ENCODE results near the gene FER. TPM values are rescaled to one million over a fixed set of nuclear protein-coding genes. Genes with fewer than 3 reads are reported as not detected.

FER gene
- total RNA-seq, 1 experiment from 2014 or later: 22.1 TPM

- ChIA-PET POLR2A (interaction anchor here (0.6 kb wide), 1 partner anchor 138 kb away, joined by 3 read pairs; no protein-coding TSS in a partner anchor), CTCF (no interaction called here)
- H3K27ac ChIP-seq (ENCODE audit: low read length): no peak overlapping the region
- no peaks in the 10 kb centered on the region for H3K27me3 ChIP-seq (ENCODE audit: control insufficient read depth, insufficient read depth, low read length)
- DNase-seq (ENCODE audit: low read depth, low spot score) (no peak), ATAC-seq (no peak)
- no peaks in the 10 kb centered on the region for H3K4me1 ChIP-seq (ENCODE audit: control insufficient read depth, insufficient read depth, low read length)
- intact Hi-C loops (cut with micrococcal nuclease; ENCODE audit: unreplicated experiment): no loop called here
- no TSS peak for BruUV-seq (replicated peaks)
- H3K36me3 ChIP-seq (ENCODE audit: control insufficient read depth, insufficient read depth, low read length): no peaks in the 10 kb centered on the region
- in situ Hi-C loops (cut with HindIII; ENCODE audit: low pct_unique_long_range_greater_than_20kb, low sequenced_read_pairs): no loop called here
- H3K4me3 ChIP-seq (ENCODE audit: low read depth in 2 of 2, low read length in 2 of 2): no peak overlapping the region
- TF ChIP-seq CTCF (IDR thresholded peaks at IDR 0.05) (no peak), POLR2AphosphoS5 (IDR thresholded peaks at IDR 0.05; ENCODE audit: low read depth, low read length) (no peak), SIN3A (IDR thresholded peaks at IDR 0.05; ENCODE audit: borderline replicate concordance, insufficient read depth, low read depth, low read length) (no peak), REST (IDR thresholded peaks at IDR 0.05; ENCODE audit: insufficient read depth in 1 of 2, low read depth in 2 of 2, low read length in 1 of 2) (no peak), TCF7L2 (IDR thresholded peaks at IDR 0.05; ENCODE audit: low read depth, low read length) (no peak)
- H3K9me3 ChIP-seq (ENCODE audit: control insufficient read depth, insufficient read depth, low read depth, low read length): no peaks in the 10 kb centered on the region
Measured at GRCh38 chr5:109125755-109126429, 378.2 kb downstream of the FER start.

GRCh38 chr5:109126481-109126880 is 378.8 kb downstream of the FER start:
- no peaks in the 10 kb centered on the region for H3K27me3 ChIP-seq (ENCODE audit: control insufficient read depth, insufficient read depth, low read length)
- ATAC-seq: no peak
- DNase-seq (ENCODE audit: low read depth, low spot score): no peak
- no peaks in the 10 kb centered on the region for H3K4me1 ChIP-seq (ENCODE audit: control insufficient read depth, insufficient read depth, low read length)
- no peaks in the 10 kb centered on the region for H3K36me3 ChIP-seq (ENCODE audit: control insufficient read depth, insufficient read depth, low read length)
- ChIA-PET CTCF (no interaction called here), POLR2A (no interaction called here)
- no peak overlapping the region for H3K4me3 ChIP-seq (ENCODE audit: low read depth in 2 of 2, low read length in 2 of 2)
- no peaks in the 10 kb centered on the region for H3K9me3 ChIP-seq (ENCODE audit: control insufficient read depth, insufficient read depth, low read depth, low read length)
- TF ChIP-seq TCF7L2 (IDR thresholded peaks at IDR 0.05; ENCODE audit: low read depth, low read length) (no peak), SIN3A (IDR thresholded peaks at IDR 0.05; ENCODE audit: borderline replicate concordance, insufficient read depth, low read depth, low read length) (no peak), POLR2AphosphoS5 (IDR thresholded peaks at IDR 0.05; ENCODE audit: low read depth, low read length) (no peak), CTCF (IDR thresholded peaks at IDR 0.05) (no peak), REST (IDR thresholded peaks at IDR 0.05; ENCODE audit: insufficient read depth in 1 of 2, low read depth in 2 of 2, low read length in 1 of 2) (no peak)
- in situ Hi-C loops (cut with HindIII; ENCODE audit: low pct_unique_long_range_greater_than_20kb, low sequenced_read_pairs): no loop called here
- intact Hi-C loops (cut with micrococcal nuclease; ENCODE audit: unreplicated experiment): no loop called here
- H3K27ac ChIP-seq (ENCODE audit: low read length): no peak overlapping the region
- BruUV-seq (replicated peaks): no TSS peak

All from Panc1 (cell line).